Neuron (in vitro differentiated cells): Measurements from ENCODE around the gene SEC24A.
"Not testable (repeated sequence)": the region's sequence is repeated elsewhere in the genome, so short reads cannot be mapped to it uniquely, and the experiment has no call there.

Experiments used
- H2AFZ ChIP-seq: one replicate; pipeline ENCODE4 v1.6.1; 2013; ENCODE audit warnings: low read depth, mild to moderate bottlenecking, inconsistent platforms, low read length, moderate library complexity
- H3K27me3 ChIP-seq: one replicate; pipeline ENCODE4 v1.6.1; 2013; ENCODE audit warnings: low read length; ENCODE audit not compliant: insufficient read depth
- H3K36me3 ChIP-seq: one replicate; pipeline ENCODE4 v1.6.1; 2013; ENCODE audit warnings: low read length; ENCODE audit not compliant: insufficient read depth
- H3K4me1 ChIP-seq: one replicate; pipeline ENCODE4 v1.6.1; 2013; ENCODE audit warnings: low read length; ENCODE audit not compliant: insufficient read depth
- H3K4me3 ChIP-seq: 2 replicates; pipeline ENCODE4 v1.5.1; 2013; ENCODE audit warnings: mild to moderate bottlenecking, low read length, moderate library complexity
- H3K9me3 ChIP-seq: one replicate; pipeline ENCODE4 v1.6.1; 2013; ENCODE audit warnings: low read length

The SEC24A gene

DNA sequence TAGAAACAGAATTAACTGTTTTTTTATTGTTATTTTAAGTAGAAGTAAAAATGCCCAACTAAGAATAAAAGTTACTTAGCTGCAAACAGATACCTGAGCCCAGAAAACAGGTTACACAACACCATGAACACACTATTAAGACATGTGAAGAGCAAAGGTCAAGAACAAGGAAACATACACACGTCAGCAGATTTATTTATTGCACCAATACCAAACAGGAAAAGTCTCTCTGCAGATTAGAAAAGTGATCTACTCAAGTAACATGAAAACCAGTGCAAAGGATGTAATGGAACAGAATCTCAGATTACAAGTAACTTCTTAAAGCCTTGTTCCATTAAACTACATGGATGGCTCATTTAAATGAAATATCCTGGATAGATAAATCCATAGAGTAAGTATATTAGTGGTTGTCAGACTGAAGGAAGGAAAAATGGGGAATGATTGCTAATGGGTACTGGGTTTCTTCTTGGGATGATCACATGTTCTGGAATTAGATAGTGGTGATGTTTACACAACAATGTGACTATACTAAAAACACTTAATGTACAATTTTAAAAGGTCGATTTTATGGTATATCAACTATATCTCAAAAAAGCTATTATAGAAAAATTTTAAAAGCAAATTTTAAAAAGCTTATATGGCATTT, 22.1 kb upstream of the SEC24A start:
- H3K9me3 ChIP-seq, result no peaks in the 10 kb centered on the region
- no peak overlapping the region for H2AFZ ChIP-seq
- no peak overlapping the region for H3K4me3 ChIP-seq
- peaks cover 6% of the 10 kb centered on the region for H3K36me3 ChIP-seq
- no peaks in the 10 kb centered on the region for H3K27me3 ChIP-seq
- no peaks in the 10 kb centered on the region for H3K4me1 ChIP-seq

- Histone ChIP-seq H3K4me3 (no peak overlapping the region), H3K9me3 (no peaks in the 10 kb centered on the region), H2AFZ (no peak overlapping the region), H3K36me3 (no peaks in the 10 kb centered on the region), H3K27me3 (no peaks in the 10 kb centered on the region), H3K4me1 (no peaks in the 10 kb centered on the region)
Observed at GRCh38 chr5:134634227-134634626, 14.4 kb upstream of the SEC24A start.

DNA sequence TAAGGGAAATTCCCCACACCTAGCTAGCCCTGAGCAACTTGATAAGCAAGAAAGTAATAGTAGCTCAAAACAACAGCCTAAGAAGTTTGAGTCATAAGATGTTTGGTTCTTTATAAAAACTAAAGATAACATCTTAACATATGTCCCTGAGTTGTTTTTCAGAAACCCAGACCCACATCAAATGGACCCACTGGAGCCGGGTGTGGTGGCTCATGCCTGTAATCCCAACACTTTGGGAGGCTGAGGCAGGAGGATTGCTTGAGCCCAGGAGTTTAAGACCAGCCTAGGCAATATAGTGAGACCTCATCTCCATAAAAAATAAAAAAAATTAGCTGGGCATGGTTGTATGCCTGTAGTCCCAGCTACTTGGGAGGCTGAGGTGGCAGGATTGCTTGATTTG, 13.2 kb upstream of the SEC24A start:
- H2AFZ ChIP-seq, H3K9me3 ChIP-seq, H3K4me3 ChIP-seq, H3K27me3 ChIP-seq, H3K4me1 ChIP-seq, H3K36me3 ChIP-seq: not testable (repeated sequence)

DNA sequence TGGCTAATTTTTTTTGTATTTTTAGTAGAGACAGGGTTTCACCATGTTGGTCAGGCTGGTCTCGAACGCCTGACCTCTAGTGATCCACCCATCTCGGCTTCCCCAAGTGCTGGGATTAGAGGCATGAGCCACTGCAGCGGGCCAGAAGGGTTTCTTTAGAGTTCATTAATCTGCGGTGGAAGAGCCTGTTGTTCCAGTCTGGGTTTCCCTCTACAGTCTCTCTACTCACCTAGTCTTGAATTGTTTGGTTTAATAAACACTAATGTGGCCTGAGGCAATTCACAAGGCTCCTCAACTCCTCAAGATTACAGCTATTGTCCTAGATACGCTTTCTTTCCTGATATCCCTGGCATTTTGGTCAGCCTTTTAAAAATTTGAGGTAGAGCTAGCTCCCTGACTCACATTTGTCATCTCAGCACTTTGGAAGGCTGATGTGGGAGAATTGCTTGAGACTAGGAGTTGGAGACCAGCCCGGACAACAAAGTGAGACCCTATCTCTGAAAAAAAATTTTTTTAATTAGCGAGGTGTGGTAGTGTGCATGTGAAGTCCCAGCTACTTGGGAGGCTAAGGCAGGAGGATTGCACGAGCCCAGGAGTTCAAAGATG, 11.4 kb upstream of the SEC24A start:
- H2AFZ ChIP-seq, result no peak overlapping the region
- no peaks in the 10 kb centered on the region for H3K9me3 ChIP-seq
- H3K4me1 ChIP-seq, result no peaks in the 10 kb centered on the region
- H3K4me3 ChIP-seq, result no peak overlapping the region
- H3K27me3 ChIP-seq, result no peaks in the 10 kb centered on the region
- H3K36me3 ChIP-seq, result no peaks in the 10 kb centered on the region

GRCh38 chr5:134638760-134639201, 9.8 kb upstream of the SEC24A start:
- H3K4me1 ChIP-seq, result no peaks in the 10 kb centered on the region
- no peaks in the 10 kb centered on the region for H3K27me3 ChIP-seq
- no peak overlapping the region for H2AFZ ChIP-seq
- H3K4me3 ChIP-seq, result no peak overlapping the region
- H3K36me3 ChIP-seq, result no peaks in the 10 kb centered on the region
- H3K9me3 ChIP-seq, result no peaks in the 10 kb centered on the region

DNA sequence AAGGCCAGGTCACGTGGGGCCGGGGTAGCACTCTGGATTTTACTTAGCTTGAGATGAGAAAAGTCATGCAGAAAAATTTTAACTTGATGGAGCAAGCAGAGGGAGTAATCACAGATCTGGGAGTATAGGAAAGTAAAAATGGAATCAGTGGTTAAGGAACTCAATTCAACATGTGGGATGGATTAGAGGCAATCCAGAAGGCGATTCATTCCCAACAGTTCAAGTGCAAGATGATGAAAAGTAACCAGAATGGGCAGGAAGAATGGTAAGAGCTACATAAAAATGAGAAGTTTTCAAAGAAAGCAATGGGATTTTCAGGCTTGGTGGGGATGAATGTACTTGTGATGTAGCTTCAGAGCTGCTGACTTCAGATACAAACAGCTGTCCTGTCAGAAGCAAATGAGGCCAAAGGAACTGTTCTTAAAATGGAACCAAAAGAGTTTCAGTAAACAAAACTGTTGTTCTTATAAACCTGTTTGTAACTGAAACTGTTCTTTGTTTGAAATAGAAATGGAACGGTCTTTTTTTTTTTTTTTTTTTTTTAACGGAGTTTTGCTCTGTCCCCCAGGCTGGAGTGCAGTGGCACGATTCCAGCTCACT, 5.6 kb upstream of the SEC24A start:
- Histone ChIP-seq H2AFZ (no peak overlapping the region), H3K4me3 (no peak overlapping the region), H3K9me3 (no peaks in the 10 kb centered on the region), H3K4me1 (peaks cover 6% of the 10 kb centered on the region), H3K27me3 (no peaks in the 10 kb centered on the region), H3K36me3 (no peaks in the 10 kb centered on the region)

DNA sequence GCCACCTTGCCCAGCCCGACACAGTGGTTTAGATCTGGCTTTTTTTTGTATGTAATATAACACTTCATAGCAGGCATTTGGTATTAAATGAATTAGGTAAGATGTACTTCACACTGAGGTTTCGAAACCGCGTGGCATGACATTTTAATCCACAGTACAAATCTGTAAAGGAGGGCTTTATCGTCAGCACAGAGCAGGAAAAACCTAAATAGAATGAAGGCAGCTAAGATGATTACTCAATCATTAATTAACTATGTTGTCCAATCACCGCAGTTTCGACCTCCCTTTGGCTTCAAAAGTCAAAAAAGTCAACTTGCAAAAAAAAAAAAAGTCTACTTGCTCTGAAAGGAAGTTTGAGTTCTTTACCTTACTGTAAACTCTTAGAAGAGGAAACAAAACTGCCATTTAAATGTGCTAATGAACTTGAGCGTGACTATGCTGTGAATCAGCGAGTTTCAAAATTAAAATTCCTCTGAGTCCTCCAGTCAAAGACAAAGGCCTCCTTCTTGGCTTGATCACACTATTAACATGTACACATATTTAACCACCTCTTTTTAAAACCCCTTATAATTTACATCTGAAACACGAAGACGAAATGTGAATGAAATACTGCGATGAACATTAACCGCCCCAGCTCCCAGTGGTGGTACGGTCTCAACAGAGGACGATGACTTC, 698 bp upstream of the SEC24A start:
- Histone ChIP-seq H3K27me3 (no peaks in the 10 kb centered on the region), H3K9me3 (no peaks in the 10 kb centered on the region), H3K36me3 (no peaks in the 10 kb centered on the region), H3K4me3 (peak overlapping the region; percentile 94), H3K4me1 (peaks cover 22% of the 10 kb centered on the region), H2AFZ (peak overlapping the region; percentile 96)

DNA sequence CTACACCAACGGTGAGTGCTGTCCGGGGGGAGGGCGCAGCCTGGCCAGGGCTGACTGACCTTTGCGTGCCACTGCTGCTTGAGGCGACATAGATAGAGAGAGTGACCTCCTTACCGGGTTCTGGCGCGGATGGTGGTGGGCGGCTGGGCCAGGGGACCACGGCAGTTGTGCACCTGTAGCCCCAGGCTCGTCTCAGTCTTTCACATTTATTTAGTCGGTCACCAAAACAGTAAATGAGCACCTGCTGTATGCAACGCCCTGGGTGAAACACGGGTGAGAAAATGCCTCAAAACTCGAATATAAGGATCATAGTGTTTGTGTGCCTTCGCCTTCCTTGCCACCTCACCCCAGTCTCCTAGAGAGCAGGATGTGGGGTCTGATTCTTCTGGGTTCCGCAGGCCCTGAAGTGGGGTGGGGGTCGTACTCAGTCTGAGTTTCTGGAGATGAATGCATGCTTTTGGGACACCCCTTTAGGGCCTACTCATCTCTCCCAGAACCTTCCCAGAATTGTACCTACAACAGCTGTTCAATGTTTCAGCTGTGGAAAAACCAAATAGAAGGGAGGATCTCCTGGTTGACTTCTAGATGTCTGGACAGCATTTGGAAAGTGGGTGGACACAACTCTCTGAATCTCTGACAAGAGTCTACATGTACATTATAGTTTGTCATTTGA, 714 bp downstream of the SEC24A start:
- Histone ChIP-seq H3K4me1 (peaks cover 22% of the 10 kb centered on the region), H3K27me3 (no peaks in the 10 kb centered on the region), H3K4me3 (peak overlapping the region; percentile 94), H3K36me3 (no peaks in the 10 kb centered on the region), H2AFZ (peak overlapping the region; percentile 96), H3K9me3 (no peaks in the 10 kb centered on the region)

DNA sequence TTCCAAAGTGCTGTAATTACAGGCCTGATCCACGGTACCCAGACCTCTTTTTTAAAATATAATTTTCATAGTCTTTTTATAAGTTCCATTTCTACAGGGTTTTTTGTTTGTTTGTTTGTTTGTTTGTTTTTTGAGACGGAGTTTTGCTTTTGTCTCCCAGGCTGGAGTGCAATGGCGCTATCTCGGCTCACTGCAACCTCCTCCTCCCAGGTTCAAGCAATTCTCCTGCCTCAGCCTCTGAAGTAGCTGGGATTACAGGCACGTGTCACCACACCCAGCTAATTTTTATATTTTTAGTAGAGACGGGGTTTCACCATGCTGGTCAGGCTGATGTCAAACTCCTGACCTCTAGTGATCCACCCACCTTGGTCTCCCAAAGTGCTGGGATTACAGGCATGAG, 2.1 kb downstream of the SEC24A start:
- H3K9me3 ChIP-seq, H3K4me3 ChIP-seq, H3K36me3 ChIP-seq, H2AFZ ChIP-seq, H3K27me3 ChIP-seq: not testable (repeated sequence)
- H3K4me1 ChIP-seq, result peaks cover 22% of the 10 kb centered on the region

- Histone ChIP-seq H3K36me3 (no peaks in the 10 kb centered on the region), H3K4me1 (peaks cover 22% of the 10 kb centered on the region), H3K4me3 (no peak overlapping the region), H2AFZ (no peak overlapping the region), H3K27me3 (no peaks in the 10 kb centered on the region), H3K9me3 (no peaks in the 10 kb centered on the region)
Observed at GRCh38 chr5:134651531-134651930, 2.9 kb downstream of the SEC24A start.

DNA sequence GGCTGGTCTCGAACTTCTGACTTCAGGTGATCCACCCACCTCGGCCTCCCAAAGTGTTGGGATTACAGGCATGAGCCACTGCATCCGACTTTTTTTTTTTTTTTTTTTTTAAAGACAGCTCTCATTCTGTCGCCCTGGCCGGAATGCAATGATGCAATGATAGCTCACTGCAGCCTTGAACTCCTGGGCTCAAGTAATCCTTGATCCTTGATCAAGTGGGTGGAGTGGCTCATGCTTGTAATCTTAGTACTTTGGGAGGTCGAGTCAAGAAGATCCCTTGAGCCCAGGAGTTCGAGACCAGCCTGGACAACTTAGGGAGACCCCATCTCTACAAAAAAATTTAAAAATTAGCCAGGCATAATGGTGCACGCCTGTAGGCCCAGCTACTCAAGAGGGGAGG, 8.1 kb downstream of the SEC24A start:
- no peaks in the 10 kb centered on the region for H3K9me3 ChIP-seq
- H2AFZ ChIP-seq, result no peak overlapping the region
- H3K36me3 ChIP-seq, result peaks cover 6% of the 10 kb centered on the region
- H3K27me3 ChIP-seq, result no peaks in the 10 kb centered on the region
- no peak overlapping the region for H3K4me3 ChIP-seq
- no peaks in the 10 kb centered on the region for H3K4me1 ChIP-seq

DNA sequence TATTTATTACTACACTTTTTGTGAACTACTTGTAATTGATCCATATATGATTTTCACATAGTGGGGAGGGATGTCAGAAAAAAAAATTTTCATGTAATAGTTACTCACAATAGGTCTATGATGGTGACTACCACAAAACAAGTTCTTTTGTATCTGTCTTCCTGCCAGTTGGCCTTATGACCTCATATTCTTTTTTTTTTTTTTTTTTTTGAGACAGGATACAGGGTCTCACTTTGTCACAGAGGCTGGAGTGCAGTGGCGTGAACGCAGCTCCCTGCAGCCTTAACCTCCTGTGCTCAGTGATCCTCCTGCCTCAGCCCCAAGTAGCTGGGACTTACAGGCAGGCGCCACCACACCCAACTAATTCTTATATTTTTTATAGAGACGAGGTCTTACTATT, 10.9 kb downstream of the SEC24A start:
- H3K4me3 ChIP-seq, result no peak overlapping the region
- H3K27me3 ChIP-seq, result no peaks in the 10 kb centered on the region

DNA sequence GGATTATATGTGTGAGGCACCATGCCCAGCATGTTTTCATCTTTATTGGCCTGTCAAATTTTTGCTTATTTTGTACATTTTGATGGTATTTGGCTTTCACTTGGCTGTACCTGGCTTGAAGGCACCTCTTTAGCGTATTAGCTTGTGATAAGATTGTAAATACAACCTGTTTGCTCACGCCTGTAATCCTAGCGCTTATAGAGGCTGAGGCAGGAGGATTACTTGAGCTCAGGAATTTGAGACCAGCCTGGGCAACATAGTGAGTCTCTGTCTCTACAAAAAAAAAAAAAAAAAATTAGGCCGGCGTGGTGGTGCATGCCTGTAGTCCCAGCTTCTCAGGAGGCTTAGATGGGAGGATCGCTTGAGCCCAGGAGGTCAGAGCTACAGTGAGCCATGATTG, 11.3 kb downstream of the SEC24A start:
- no peaks in the 10 kb centered on the region for H3K4me1 ChIP-seq
- H3K9me3 ChIP-seq, result no peaks in the 10 kb centered on the region
- H2AFZ ChIP-seq, result no peak overlapping the region
- H3K27me3 ChIP-seq, result no peaks in the 10 kb centered on the region
- H3K36me3 ChIP-seq, result peaks cover 20% of the 10 kb centered on the region
- H3K4me3 ChIP-seq, result no peak overlapping the region

More for the DNA sequence above, 10.9 kb downstream of the SEC24A start:
- Histone ChIP-seq H3K9me3 (no peaks in the 10 kb centered on the region), H2AFZ (no peak overlapping the region), H3K4me1 (no peaks in the 10 kb centered on the region), H3K36me3 (peaks cover 19% of the 10 kb centered on the region)
